KOPT-K1 (cell line): ENCODE results near the gene RAPGEF1.

Experiments
- H3K27ac ChIP-seq: fragments of 200-600 bp; sonication (generic); 2 replicates; pipeline ENCODE4 v1.5.1; 2016; ENCODE audit warnings: antibody characterized with exemption, mild to moderate bottlenecking, low read depth, low read length; ENCODE audit not compliant: poor library complexity, severe bottlenecking
- H3K36me3 ChIP-seq: fragments of 200-600 bp; sonication (generic); 2 replicates; pipeline ENCODE4 v1.5.1; 2017; ENCODE audit warnings: antibody characterized with exemption, mild to moderate bottlenecking, low read length, moderate library complexity; ENCODE audit not compliant: insufficient read depth
- H3K9me3 ChIP-seq: fragments of 200-600 bp; sonication (generic); 2 replicates; pipeline ENCODE4 v1.5.1; 2017; ENCODE audit warnings: antibody characterized with exemption, low read length, mild to moderate bottlenecking; ENCODE audit not compliant: insufficient read depth, poor library complexity, severe bottlenecking

The RAPGEF1 gene

GRCh38 chr9:131582466-131583336 is 157.2 kb downstream of the RAPGEF1 start:
- H3K36me3 ChIP-seq = peaks cover 60% of the 10 kb centered on the region; the same call in 1 of the 2 replicates
- no peaks in the 10 kb centered on the region for H3K9me3 ChIP-seq
- no peak overlapping the region for H3K27ac ChIP-seq

GRCh38 chr9:131582056-131582455 is 157.8 kb downstream of the RAPGEF1 start:
- H3K36me3 ChIP-seq = peaks cover 64% of the 10 kb centered on the region; the same call in 1 of the 2 replicates
- no peak overlapping the region for H3K27ac ChIP-seq
- no peaks in the 10 kb centered on the region for H3K9me3 ChIP-seq

- peaks cover 75% of the 10 kb centered on the region; the same call in 1 of the 2 replicates for H3K36me3 ChIP-seq
Observed at GRCh38 chr9:131580358-131580757, 159.5 kb downstream of the RAPGEF1 start.

GRCh38 chr9:131579789-131580211 is 160.1 kb downstream of the RAPGEF1 start:
- H3K36me3 ChIP-seq = peaks cover 74% of the 10 kb centered on the region; the same call in 1 of the 2 replicates
- no peak overlapping the region for H3K27ac ChIP-seq

More at GRCh38 chr9:131580358-131580757, 159.5 kb downstream of the RAPGEF1 start:
- no peak overlapping the region for H3K27ac ChIP-seq
- H3K9me3 ChIP-seq = no peaks in the 10 kb centered on the region

GRCh38 chr9:131578731-131579504 is 161.0 kb downstream of the RAPGEF1 start:
- Histone ChIP-seq H3K36me3 (peaks cover 65% of the 10 kb centered on the region; the same call in 1 of the 2 replicates), H3K27ac (peak overlapping the region; percentile 25), H3K9me3 (no peaks in the 10 kb centered on the region)

More at GRCh38 chr9:131579789-131580211, 160.1 kb downstream of the RAPGEF1 start:
- H3K9me3 ChIP-seq = no peaks in the 10 kb centered on the region

GRCh38 chr9:131578021-131578420 is 161.9 kb downstream of the RAPGEF1 start:
- Histone ChIP-seq H3K9me3 (no peaks in the 10 kb centered on the region), H3K36me3 (peaks cover 56% of the 10 kb centered on the region; the same call in 1 of the 2 replicates), H3K27ac (peak overlapping the region; percentile 9)

- H3K27ac ChIP-seq = peak overlapping the region; percentile 9
- peaks cover 51% of the 10 kb centered on the region; the same call in 1 of the 2 replicates for H3K36me3 ChIP-seq
- H3K9me3 ChIP-seq = no peaks in the 10 kb centered on the region
Observed at GRCh38 chr9:131577005-131578000, 162.6 kb downstream of the RAPGEF1 start.

- Histone ChIP-seq H3K9me3 (no peaks in the 10 kb centered on the region), H3K27ac (no peak overlapping the region), H3K36me3 (peaks cover 41% of the 10 kb centered on the region; the same call in 1 of the 2 replicates)
Observed at GRCh38 chr9:131575946-131576853, 163.7 kb downstream of the RAPGEF1 start.

GRCh38 chr9:131574730-131575640 is 164.9 kb downstream of the RAPGEF1 start:
- peaks cover 29% of the 10 kb centered on the region; the same call in 1 of the 2 replicates for H3K36me3 ChIP-seq
- no peak overlapping the region for H3K27ac ChIP-seq

GRCh38 chr9:131567910-131568309 is 172.0 kb downstream of the RAPGEF1 start:
- Histone ChIP-seq H3K27ac (no peak overlapping the region), H3K9me3 (no peaks in the 10 kb centered on the region), H3K36me3 (no peaks in the 10 kb centered on the region)

More at GRCh38 chr9:131574730-131575640, 164.9 kb downstream of the RAPGEF1 start:
- no peaks in the 10 kb centered on the region for H3K9me3 ChIP-seq

- H3K9me3 ChIP-seq = peaks cover 6% of the 10 kb centered on the region
- no peaks in the 10 kb centered on the region for H3K36me3 ChIP-seq
- H3K27ac ChIP-seq = no peak overlapping the region
Observed at GRCh38 chr9:131566158-131566557, 173.7 kb downstream of the RAPGEF1 start.

- H3K9me3 ChIP-seq = peaks cover 6% of the 10 kb centered on the region
- H3K36me3 ChIP-seq = no peaks in the 10 kb centered on the region
Observed at GRCh38 chr9:131565369-131565768, 174.5 kb downstream of the RAPGEF1 start.

More at GRCh38 chr9:131565369-131565768, 174.5 kb downstream of the RAPGEF1 start:
- H3K27ac ChIP-seq = no peak overlapping the region
